Sigmoid colon (tissue), 4 donors: Measurements from ENCODE around the gene EMID1.

Source experiments
- CTCF ChIP-seq, 4 experiments: fragments of 450-650 bp in 3 of 4; fragments of 200-600 bp in 1 of 4; IDR thresholded peaks; one replicate each; pipeline ENCODE4 v1.5.1; 2016 to 2019; ENCODE audit warnings: antibody characterized with exemption in 4 of 4, mild to moderate bottlenecking in 3 of 4, moderate library complexity in 2 of 4
- POLR2AphosphoS5 ChIP-seq, 4 donors: sonication (generic); formaldehyde crosslinking; IDR thresholded peaks; one replicate each; pipeline ENCODE4 v1.6.1; 2017; ENCODE audit warnings: antibody characterized with exemption in 4 of 4

- TF ChIP-seq CTCF (IDR thresholded peaks at IDR 0.05) (no peak), POLR2AphosphoS5 (IDR thresholded peaks at IDR 0.05) (no peak)
These were observed 70.3 kb downstream of the EMID1 start for GRCh38 chr22:29275819-29276565.
